GM12892 (cell line): Measurements from ENCODE around the gene SCGB2B2.

ENCODE experiments used
- POLR2A ChIP-seq: IDR thresholded peaks from 2 replicates; pipeline ENCODE4 v1.6.1; 2011; ENCODE audit warnings: low read depth, low read length, control low read depth
- POLR2AphosphoS5 ChIP-seq: IDR thresholded peaks from 2 replicates; pipeline ENCODE4 v1.6.1; 2011; ENCODE audit warnings: low read depth, low read length, control low read depth

- TF ChIP-seq POLR2A (no peak), POLR2AphosphoS5 (no peak)
These were observed 1.0 kb downstream of the SCGB2B2 start for GRCh38 chr19:34675919-34676318.
